HEK293 (cell line): Measurements from ENCODE around the gene HAND2.

Experiments used
- CTCF ChIA-PET: fragments of 350-600 bp; formaldehyde crosslinking; extraction: SDS; loops from one replicate; lab custom pipeline; 2021; ENCODE audit warnings: antibody characterized with exemption; lab: Yijun Ruan, JAX
- POLR2A ChIA-PET: fragments of 300-600 bp; formaldehyde crosslinking; extraction: SDS; loops from one replicate; lab custom pipeline; 2020; ENCODE audit warnings: antibody characterized with exemption, inconsistent platforms; lab: Yijun Ruan, JAX
- H3K27ac ChIP-seq: fragments of 200-500 bp; sonication (Bioruptor generic); 2 replicates; pipeline ENCODE4 v1.5.1; 2014; ENCODE audit warnings: low read depth, low read length, control low read depth, inconsistent platforms; ENCODE audit errors: extremely low read depth
- H3K36me3 ChIP-seq, 2 experiments: fragments of 200-500 bp in 1 of 2; sonication (Bioruptor generic) in 1 of 2; 1 replicate in 1 of 2; 2 replicates in 1 of 2; pipeline ENCODE4 v1.5.1; 2014 to 2017; ENCODE audit warnings: inconsistent platforms in 2 of 2, low read length in 2 of 2; ENCODE audit not compliant: control insufficient read depth in 2 of 2, insufficient read depth in 1 of 2
- H3K4me1 ChIP-seq: fragments of 200-500 bp; sonication (Bioruptor generic); 2 replicates; pipeline ENCODE4 v1.5.1; 2014; ENCODE audit warnings: mild to moderate bottlenecking, low read length, inconsistent platforms; ENCODE audit not compliant: control insufficient read depth, insufficient read depth
- H3K4me3 ChIP-seq: 2 replicates; pipeline ENCODE4 v1.5.1; 2011; ENCODE audit warnings: low read depth, mild to moderate bottlenecking, control low read depth, low read length, moderate library complexity
- H3K9me3 ChIP-seq: fragments of 200-500 bp; sonication (Bioruptor generic); 2 replicates; pipeline ENCODE4 v1.5.1; 2014; ENCODE audit warnings: low read depth, low read length, inconsistent platforms; ENCODE audit not compliant: control insufficient read depth, insufficient read depth
- GLI4 ChIP-seq: fragments of 450-650 bp; formaldehyde crosslinking; IDR thresholded peaks from 2 replicates; pipeline ENCODE4 v1.5.1; 2016; ENCODE audit warnings: missing biosample characterization, missing genetic modification characterization
- KLF16 ChIP-seq: fragments of 450-650 bp; formaldehyde crosslinking; IDR thresholded peaks from 2 replicates; pipeline ENCODE4 v1.5.1; 2017; ENCODE audit warnings: missing biosample characterization, missing genetic modification characterization
- KLF8 ChIP-seq: fragments of 450-650 bp; formaldehyde crosslinking; IDR thresholded peaks from 2 replicates; pipeline ENCODE4 v1.5.1; 2016; ENCODE audit warnings: missing biosample characterization, missing genetic modification characterization
- MYNN ChIP-seq: fragments of 450-650 bp; formaldehyde crosslinking; IDR thresholded peaks from 2 replicates; pipeline ENCODE4 v1.5.1; 2016; ENCODE audit warnings: missing biosample characterization, missing genetic modification characterization, borderline replicate concordance
- MZF1 ChIP-seq: fragments of 450-650 bp; formaldehyde crosslinking; IDR thresholded peaks from 2 replicates; pipeline ENCODE4 v1.5.1; 2017; ENCODE audit warnings: missing biosample characterization, missing genetic modification characterization, borderline replicate concordance
- ZEB2 ChIP-seq: fragments of 450-650 bp; formaldehyde crosslinking; IDR thresholded peaks from 2 replicates; pipeline ENCODE4 v1.5.1; 2016; ENCODE audit warnings: missing biosample characterization, missing genetic modification characterization
- ZNF211 ChIP-seq: fragments of 450-650 bp; formaldehyde crosslinking; IDR thresholded peaks from 2 replicates; pipeline ENCODE4 v1.5.1; 2016; ENCODE audit warnings: low read depth, missing biosample characterization, missing genetic modification characterization
- ZNF239 ChIP-seq: fragments of 450-650 bp; formaldehyde crosslinking; IDR thresholded peaks from 2 replicates; pipeline ENCODE4 v1.5.1; 2016; ENCODE audit warnings: missing biosample characterization, missing genetic modification characterization
- ZNF24 ChIP-seq: fragments of 450-650 bp; formaldehyde crosslinking; IDR thresholded peaks from 2 replicates; pipeline ENCODE4 v1.5.1; 2016; ENCODE audit warnings: missing biosample characterization, missing genetic modification characterization
- ZNF248 ChIP-seq: fragments of 450-650 bp; formaldehyde crosslinking; IDR thresholded peaks from 2 replicates; pipeline ENCODE4 v1.5.1; 2017; ENCODE audit warnings: missing biosample characterization, missing genetic modification characterization
- ZNF341 ChIP-seq: fragments of 450-650 bp; formaldehyde crosslinking; IDR thresholded peaks from 2 replicates; pipeline ENCODE4; 2016; ENCODE audit warnings: low read depth, missing biosample characterization, missing genetic modification characterization
- ZNF433 ChIP-seq: fragments of 450-650 bp; formaldehyde crosslinking; IDR thresholded peaks from 2 replicates; pipeline ENCODE4 v1.5.1; 2016; ENCODE audit warnings: missing biosample characterization, missing genetic modification characterization, low read depth
- ZNF510 ChIP-seq: fragments of 450-650 bp; formaldehyde crosslinking; IDR thresholded peaks from 2 replicates; pipeline ENCODE4 v1.5.1; 2018; ENCODE audit warnings: mild to moderate bottlenecking, missing genetic modification characterization, missing biosample characterization; ENCODE audit not compliant: insufficient replicate concordance
- ZNF549 ChIP-seq: fragments of 450-650 bp; IDR thresholded peaks from 2 replicates; pipeline ENCODE4 v1.5.1; 2018; ENCODE audit warnings: missing biosample characterization, missing genetic modification characterization, mild to moderate bottlenecking, inconsistent platforms, moderate library complexity
- ZNF621 ChIP-seq: fragments of 450-650 bp; formaldehyde crosslinking; IDR thresholded peaks from 2 replicates; pipeline ENCODE4 v1.5.1; 2017; ENCODE audit warnings: missing biosample characterization, missing genetic modification characterization
- ZNF664 ChIP-seq: fragments of 450-650 bp; formaldehyde crosslinking; IDR thresholded peaks from 2 replicates; pipeline ENCODE4 v1.5.1; 2016; ENCODE audit warnings: missing biosample characterization, missing genetic modification characterization
- ZNF747 ChIP-seq: fragments of 450-650 bp; formaldehyde crosslinking; IDR thresholded peaks from 2 replicates; pipeline ENCODE4 v1.5.1; 2016; ENCODE audit warnings: missing biosample characterization, missing genetic modification characterization
- TF ChIP-seq, protein P1 (sequence below): fragments of 450-650 bp; formaldehyde crosslinking; IDR thresholded peaks from 2 replicates; pipeline ENCODE4 v1.5.1; 2016; ENCODE audit warnings: missing biosample characterization, missing genetic modification characterization, borderline replicate concordance
- TF ChIP-seq, protein P2 (sequence below): fragments of 450-650 bp; formaldehyde crosslinking; IDR thresholded peaks from 2 replicates; pipeline ENCODE4 v1.5.1; 2016; ENCODE audit warnings: missing biosample characterization, missing genetic modification characterization, low read depth
- TF ChIP-seq, protein P3 (sequence below): fragments of 450-650 bp; formaldehyde crosslinking; optimal IDR thresholded peaks from 2 replicates; pipeline ENCODE3; 2016; ENCODE audit warnings: missing biosample characterization, mild to moderate bottlenecking, missing genetic modification characterization
- TF ChIP-seq, protein P4 (sequence below): fragments of 450-650 bp; formaldehyde crosslinking; IDR thresholded peaks from 2 replicates; pipeline ENCODE4 v1.5.1; 2016; ENCODE audit warnings: missing biosample characterization, missing genetic modification characterization
- TF ChIP-seq, protein P5 (sequence below): fragments of 450-650 bp; formaldehyde crosslinking; conservative IDR thresholded peaks from 2 replicates; pipeline ENCODE4 v1.5.1; 2016; ENCODE audit warnings: low read depth, missing biosample characterization, missing genetic modification characterization

HAND2 gene

DNA sequence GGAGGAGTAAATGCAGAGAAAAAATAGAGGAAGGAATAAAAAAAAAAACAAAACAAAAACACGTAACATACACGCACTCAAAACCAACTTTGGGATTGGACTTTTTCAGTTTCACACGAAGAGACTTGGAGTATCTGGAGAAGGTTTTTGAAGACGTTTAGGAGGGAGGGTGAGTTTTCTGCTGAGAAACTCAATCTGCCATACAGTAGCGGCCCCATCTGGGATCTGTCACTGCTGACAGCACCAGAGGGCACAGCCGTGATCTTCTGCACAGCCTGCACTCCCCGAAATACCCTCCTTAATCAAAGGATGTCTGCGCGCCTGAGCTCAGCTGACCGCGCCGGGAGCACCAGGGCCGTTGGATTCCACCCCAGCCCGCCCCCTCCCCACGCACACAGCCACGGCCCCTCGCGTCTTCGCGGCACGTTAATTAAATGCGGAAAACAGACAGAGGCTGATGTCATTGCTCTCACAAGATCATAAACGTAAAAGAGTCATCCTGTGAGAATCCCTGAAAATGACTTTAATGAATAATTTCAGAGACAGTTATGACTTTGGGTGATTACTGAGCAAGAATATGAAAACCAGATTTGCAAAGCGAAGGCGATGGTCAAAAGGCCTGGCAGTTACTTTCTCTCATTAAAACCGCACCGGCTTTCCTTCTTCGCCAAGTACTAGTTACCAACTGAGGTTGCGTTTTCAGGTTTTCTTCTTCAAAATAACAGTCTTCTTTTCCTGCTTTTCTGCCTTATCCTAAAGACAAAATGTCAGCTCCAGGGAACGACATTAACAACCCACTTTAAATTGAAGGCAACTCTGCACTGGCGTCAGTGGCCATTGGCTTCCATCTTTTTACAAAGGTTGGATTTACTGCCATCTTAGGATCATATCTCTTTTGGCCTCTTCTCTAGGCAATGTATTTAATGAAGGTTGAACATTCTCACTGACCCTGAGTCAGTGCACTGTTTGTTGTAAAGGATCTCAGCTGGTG, 10.6 kb downstream of the HAND2 start:
- Histone ChIP-seq H3K4me3 (no peak overlapping the region), H3K27ac (no peak overlapping the region), H3K9me3 (no peaks in the 10 kb centered on the region), H3K36me3 (no peaks in the 10 kb centered on the region), H3K4me1 (no peaks in the 10 kb centered on the region)
- POLR2A ChIA-PET = no interaction called here
- CTCF ChIA-PET = no interaction called here
- TF ChIP-seq, protein P1, sequence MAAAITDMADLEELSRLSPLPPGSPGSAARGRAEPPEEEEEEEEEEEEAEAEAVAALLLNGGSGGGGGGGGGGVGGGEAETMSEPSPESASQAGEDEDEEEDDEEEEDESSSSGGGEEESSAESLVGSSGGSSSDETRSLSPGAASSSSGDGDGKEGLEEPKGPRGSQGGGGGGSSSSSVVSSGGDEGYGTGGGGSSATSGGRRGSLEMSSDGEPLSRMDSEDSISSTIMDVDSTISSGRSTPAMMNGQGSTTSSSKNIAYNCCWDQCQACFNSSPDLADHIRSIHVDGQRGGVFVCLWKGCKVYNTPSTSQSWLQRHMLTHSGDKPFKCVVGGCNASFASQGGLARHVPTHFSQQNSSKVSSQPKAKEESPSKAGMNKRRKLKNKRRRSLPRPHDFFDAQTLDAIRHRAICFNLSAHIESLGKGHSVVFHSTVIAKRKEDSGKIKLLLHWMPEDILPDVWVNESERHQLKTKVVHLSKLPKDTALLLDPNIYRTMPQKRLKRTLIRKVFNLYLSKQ (tag by site-specific recombination) = no peak
- TF ChIP-seq, protein P2, sequence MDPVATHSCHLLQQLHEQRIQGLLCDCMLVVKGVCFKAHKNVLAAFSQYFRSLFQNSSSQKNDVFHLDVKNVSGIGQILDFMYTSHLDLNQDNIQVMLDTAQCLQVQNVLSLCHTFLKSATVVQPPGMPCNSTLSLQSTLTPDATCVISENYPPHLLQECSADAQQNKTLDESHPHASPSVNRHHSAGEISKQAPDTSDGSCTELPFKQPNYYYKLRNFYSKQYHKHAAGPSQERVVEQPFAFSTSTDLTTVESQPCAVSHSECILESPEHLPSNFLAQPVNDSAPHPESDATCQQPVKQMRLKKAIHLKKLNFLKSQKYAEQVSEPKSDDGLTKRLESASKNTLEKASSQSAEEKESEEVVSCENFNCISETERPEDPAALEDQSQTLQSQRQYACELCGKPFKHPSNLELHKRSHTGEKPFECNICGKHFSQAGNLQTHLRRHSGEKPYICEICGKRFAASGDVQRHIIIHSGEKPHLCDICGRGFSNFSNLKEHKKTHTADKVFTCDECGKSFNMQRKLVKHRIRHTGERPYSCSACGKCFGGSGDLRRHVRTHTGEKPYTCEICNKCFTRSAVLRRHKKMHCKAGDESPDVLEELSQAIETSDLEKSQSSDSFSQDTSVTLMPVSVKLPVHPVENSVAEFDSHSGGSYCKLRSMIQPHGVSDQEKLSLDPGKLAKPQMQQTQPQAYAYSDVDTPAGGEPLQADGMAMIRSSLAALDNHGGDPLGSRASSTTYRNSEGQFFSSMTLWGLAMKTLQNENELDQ (tag by site-specific recombination) = no peak
- no peak for TF ChIP-seq ZEB2
- no peak for TF ChIP-seq ZNF211
- no peak for TF ChIP-seq ZNF433 (tag by site-specific recombination)
- TF ChIP-seq, protein P3, sequence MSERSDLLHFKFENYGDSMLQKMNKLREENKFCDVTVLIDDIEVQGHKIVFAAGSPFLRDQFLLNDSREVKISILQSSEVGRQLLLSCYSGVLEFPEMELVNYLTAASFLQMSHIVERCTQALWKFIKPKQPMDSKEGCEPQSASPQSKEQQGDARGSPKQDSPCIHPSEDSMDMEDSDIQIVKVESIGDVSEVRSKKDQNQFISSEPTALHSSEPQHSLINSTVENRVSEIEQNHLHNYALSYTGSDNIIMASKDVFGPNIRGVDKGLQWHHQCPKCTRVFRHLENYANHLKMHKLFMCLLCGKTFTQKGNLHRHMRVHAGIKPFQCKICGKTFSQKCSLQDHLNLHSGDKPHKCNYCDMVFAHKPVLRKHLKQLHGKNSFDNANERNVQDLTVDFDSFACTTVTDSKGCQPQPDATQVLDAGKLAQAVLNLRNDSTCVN (tag by site-specific recombination) = no peak
- TF ChIP-seq MZF1 (tag by site-specific recombination) = no peak
- TF ChIP-seq, protein P4, sequence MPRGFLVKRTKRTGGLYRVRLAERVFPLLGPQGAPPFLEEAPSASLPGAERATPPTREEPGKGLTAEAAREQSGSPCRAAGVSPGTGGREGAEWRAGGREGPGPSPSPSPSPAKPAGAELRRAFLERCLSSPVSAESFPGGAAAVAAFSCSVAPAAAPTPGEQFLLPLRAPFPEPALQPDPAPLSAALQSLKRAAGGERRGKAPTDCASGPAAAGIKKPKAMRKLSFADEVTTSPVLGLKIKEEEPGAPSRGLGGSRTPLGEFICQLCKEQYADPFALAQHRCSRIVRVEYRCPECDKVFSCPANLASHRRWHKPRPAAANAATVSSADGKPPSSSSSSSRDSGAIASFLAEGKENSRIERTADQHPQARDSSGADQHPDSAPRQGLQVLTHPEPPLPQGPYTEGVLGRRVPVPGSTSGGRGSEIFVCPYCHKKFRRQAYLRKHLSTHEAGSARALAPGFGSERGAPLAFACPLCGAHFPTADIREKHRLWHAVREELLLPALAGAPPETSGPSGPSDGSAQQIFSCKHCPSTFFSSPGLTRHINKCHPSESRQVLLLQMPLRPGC (tag by site-specific recombination) = no peak
- TF ChIP-seq GLI4 = no peak
- no peak for TF ChIP-seq KLF16
- TF ChIP-seq ZNF341 = no peak
- no peak for TF ChIP-seq ZNF549 (tag by site-specific recombination)
- no peak for TF ChIP-seq ZNF510 (tag by site-specific recombination)
- no peak for TF ChIP-seq ZNF747 (tag by site-specific recombination)
- no peak for TF ChIP-seq ZNF248 (tag by site-specific recombination)
- no peak for TF ChIP-seq ZNF24 (tag by site-specific recombination)
- no peak for TF ChIP-seq ZNF239 (tag by site-specific recombination)

DNA sequence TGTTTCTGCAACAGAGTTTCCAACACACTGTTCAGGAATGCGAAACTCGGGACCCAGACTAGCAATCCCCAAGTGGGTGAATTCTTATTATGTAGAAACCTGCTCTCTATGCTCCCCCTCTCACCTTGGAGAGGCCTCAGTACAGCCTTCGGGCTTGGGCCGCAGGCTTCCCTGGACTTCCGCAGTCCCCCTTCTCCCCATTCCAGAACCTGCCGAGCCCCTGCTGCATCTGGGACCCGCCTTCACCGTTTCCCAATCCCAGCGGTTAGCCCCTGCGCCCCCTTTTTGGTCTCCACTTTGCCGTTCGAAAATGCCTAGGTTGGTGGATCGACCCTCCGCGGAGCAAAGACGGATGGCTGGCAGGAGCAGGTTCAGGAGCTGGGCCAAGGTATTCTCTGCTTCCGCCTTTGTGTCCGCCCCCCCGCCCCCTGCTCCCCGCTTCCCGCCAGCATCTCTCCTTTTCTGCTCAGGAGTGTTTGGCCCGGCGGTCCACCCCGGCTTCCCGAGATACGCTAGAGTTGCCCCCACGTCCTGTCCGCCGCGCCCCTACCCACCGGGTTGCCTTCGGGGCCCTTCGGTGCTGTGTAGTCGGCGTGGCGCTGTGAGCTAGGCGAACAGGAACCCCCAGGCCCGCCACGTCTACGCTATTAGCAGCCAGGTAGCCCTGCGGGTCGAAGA, 11.5 kb downstream of the HAND2 start:
- Histone ChIP-seq H3K4me3 (no peak overlapping the region), H3K4me1 (no peaks in the 10 kb centered on the region), H3K36me3 (no peaks in the 10 kb centered on the region), H3K27ac (no peak overlapping the region), H3K9me3 (no peaks in the 10 kb centered on the region)
- POLR2A ChIA-PET = no interaction called here
- CTCF ChIA-PET = no interaction called here
- TF ChIP-seq KLF8 (tag by site-specific recombination) (no peak), ZNF433 (tag by site-specific recombination) (no peak), ZNF621 (tag by site-specific recombination) (no peak), ZNF664 (tag by site-specific recombination) (no peak), MYNN (tag by site-specific recombination) (no peak)
- TF ChIP-seq, protein P5, sequence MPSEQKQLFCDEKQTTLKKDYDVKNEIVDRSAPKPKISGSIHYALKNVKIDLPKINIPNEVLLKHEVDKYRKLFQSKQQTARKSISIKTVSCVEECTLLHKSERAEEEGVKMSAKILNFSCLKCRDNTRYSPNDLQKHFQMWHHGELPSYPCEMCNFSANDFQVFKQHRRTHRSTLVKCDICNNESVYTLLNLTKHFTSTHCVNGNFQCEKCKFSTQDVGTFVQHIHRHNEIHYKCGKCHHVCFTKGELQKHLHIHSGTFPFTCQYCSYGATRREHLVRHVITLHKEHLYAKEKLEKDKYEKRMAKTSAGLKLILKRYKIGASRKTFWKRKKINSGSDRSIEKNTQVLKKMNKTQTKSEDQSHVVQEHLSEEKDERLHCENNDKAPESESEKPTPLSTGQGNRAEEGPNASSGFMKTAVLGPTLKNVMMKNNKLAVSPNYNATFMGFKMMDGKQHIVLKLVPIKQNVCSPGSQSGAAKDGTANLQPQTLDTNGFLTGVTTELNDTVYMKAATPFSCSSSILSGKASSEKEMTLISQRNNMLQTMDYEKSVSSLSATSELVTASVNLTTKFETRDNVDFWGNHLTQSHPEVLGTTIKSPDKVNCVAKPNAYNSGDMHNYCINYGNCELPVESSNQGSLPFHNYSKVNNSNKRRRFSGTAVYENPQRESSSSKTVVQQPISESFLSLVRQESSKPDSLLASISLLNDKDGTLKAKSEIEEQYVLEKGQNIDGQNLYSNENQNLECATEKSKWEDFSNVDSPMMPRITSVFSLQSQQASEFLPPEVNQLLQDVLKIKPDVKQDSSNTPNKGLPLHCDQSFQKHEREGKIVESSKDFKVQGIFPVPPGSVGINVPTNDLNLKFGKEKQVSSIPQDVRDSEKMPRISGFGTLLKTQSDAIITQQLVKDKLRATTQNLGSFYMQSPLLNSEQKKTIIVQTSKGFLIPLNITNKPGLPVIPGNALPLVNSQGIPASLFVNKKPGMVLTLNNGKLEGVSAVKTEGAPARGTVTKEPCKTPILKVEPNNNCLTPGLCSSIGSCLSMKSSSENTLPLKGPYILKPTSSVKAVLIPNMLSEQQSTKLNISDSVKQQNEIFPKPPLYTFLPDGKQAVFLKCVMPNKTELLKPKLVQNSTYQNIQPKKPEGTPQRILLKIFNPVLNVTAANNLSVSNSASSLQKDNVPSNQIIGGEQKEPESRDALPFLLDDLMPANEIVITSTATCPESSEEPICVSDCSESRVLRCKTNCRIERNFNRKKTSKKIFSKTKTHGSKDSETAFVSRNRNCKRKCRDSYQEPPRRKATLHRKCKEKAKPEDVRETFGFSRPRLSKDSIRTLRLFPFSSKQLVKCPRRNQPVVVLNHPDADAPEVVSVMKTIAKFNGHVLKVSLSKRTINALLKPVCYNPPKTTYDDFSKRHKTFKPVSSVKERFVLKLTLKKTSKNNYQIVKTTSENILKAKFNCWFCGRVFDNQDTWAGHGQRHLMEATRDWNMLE (tag by site-specific recombination) = no peak
